Left forelimb (tissue), 1 donor: ENCODE results near the gene IFI44.

Experiments
- DNase-seq: peaks from one replicate; pipeline ENCODE4 v3.0.0-alpha.2; 2018; ENCODE audit warnings: low spot score

The IFI44 gene

DNA sequence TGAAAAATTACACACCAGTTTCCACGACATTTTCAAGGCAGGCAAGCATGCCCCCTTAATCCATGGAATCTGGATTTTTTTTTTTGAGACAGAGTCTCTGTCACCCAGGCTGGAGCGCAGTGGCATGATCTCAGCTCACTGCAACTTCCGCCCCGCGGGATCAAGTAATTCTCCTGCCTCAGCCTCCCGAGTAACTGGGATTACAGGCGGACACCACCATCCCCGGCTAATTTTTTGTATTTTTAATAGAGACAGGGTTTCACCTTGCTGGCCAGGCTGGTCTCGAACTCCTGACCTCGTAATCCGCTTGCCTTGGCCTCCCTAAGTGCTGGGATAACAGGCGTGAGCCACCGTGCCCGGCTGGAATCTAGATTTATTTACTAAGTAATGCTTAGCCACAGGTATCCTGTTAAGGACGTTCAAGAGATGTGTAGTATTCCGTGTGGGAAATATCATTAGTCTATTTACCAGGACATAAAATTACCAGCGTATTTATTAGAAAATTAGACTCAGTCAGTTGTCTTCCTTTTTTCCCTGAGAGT is 2.5 kb downstream of the IFI44 start:
- DNase-seq: no peak

DNA sequence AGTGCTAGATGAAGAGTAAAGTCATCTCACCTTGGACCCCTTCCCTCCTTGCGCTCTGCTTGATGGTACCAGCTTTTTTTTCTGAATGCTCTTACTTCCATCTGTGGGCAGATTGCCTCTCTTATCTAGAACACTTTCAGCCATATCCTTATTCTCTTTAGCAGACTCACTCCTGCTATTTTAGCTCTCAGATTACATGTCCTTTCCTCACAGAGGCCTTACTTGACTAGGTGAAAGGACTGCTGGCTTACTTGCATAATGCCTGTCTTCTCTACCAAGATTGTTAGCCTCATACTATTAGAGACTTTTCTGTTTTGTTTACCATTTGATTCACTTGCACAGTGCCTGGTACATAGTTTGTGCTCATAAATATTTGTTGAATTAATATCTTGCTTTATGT is 9.3 kb downstream of the IFI44 start:
- DNase-seq: no peak

DNA sequence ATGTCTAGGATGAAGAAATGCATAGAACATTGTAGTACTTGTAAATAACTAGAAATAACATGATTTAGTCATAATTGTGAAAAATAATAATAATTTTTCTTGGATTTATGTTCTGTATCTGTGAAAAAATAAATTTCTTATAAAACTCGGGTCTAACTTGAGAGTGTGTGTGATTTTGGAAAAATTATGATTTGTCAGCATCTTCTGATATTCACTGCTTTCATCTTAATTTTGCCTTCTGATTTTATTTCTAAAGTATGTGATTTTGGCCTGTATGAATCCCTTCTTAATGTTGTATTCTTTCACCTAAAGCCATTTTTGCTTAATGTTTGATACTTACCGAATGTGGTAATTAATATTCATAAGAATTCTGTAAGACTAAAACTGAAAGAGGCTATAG is 14.3 kb downstream of the IFI44 start:
- no peak for DNase-seq

DNA sequence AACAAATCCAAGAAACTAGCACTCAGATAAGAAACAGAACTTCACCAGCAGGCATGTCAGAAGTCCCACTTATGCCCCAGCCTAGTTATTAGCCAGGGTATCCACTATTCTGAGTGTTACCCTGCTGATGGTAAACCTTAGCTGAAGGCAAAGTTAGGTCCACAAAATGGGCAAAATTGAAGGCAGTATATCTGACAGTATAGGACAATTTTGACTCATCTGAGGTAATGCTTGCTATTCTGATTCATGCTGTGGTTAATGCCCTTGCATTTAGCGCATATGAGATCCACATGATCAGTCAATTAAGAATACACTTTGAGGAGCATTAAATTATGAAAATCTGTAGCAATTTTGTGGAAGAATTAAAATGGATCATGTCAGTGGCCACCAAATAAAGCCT is 15.1 kb downstream of the IFI44 start:
- no peak for DNase-seq

DNA sequence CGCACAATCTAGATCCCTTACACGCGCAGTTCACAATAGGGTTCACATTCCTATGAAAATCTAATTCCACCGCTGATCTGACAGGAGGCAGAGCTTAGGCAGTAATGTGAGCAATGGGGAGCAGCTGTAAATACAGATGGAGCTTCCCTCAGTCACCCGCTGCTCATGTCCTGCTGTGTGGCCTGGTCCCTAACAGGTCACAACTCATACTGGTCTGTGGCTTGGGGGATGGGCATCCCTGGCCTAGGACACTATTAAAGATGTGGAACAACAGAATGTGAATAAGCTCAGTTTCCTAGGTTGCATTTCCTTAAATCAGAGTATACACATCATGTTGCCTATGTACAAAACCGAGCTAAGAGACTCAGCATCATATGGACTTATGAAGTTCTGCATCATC is 16.2 kb downstream of the IFI44 start:
- no peak for DNase-seq

DNA sequence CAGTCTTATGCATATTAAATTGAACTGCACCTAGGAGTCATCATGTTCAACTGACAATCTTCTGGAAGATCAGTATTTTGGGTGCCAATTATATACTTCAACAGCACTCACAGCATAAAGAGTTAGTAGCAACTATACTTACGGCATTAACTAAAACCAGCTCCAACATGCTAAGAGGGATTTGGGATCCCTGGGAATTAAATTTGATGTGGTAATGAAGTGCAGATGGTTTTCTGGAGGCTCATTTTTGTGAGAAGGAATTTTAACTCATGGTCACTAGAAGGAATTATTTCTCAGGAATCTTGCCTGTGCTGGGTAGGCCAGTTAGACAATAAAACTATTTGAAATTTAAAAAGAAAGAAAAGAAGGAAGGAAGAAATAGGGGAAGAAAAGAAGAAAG is 18.3 kb downstream of the IFI44 start:
- DNase-seq: no peak

DNA sequence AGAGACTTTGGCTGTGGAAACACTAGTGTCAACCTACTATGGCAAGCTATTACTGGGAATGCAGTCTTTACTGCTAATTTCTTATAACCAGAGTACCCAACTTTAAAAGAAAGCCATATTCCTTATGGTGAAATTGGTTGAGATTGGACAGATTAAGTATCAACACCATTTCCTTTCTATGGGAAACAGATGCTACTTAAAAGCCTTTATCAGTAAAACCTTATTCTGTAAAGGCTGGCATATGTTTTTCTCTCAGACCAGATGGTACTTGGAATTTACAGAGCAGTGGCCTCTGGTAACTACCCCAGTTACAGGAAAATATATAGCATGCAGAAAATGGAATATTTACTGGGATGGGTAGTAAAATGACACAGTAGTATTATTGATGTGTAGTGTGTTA is 18.8 kb downstream of the IFI44 start:
- DNase-seq: no peak

DNA sequence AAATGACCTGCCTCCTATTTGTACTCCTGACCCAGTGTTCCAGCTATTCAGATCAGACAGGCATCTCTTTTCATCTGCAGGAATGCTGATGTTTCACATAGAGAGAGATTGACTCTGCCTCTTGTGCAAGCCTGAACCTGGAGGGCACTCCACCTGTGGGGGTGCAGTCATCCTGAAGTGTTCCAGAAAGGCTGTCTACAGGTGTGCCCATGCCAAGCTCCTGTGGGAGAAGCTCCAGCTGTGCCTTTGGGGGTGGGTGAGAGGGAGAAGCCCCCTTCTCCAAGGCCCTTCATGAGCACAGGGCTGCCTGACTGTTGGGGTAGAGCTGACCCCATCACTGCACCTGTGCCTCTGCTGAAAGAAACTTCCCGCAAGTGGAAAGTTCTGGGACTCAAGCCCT is 22.8 kb downstream of the IFI44 start:
- no peak for DNase-seq

DNA sequence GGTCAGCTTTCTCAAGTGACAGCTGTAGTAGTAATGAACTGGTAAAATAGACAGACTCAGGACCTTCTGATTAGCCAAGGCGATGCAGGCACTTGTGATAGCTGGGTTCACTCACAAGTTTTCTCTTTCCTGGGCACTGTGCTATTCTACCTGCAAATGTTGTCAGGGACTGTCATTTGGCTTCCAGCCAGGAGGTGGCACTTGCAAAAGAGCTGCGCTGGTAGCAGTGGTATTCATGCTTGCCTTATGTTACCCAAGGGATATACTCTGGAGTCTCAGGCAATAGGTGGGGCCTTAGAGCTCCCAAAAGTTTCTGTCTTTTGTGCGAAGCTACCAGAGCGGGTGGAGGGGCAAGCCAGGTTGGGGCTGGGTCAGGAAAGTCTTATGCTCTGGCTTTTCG is 23.5 kb downstream of the IFI44 start:
- DNase-seq: no peak

DNA sequence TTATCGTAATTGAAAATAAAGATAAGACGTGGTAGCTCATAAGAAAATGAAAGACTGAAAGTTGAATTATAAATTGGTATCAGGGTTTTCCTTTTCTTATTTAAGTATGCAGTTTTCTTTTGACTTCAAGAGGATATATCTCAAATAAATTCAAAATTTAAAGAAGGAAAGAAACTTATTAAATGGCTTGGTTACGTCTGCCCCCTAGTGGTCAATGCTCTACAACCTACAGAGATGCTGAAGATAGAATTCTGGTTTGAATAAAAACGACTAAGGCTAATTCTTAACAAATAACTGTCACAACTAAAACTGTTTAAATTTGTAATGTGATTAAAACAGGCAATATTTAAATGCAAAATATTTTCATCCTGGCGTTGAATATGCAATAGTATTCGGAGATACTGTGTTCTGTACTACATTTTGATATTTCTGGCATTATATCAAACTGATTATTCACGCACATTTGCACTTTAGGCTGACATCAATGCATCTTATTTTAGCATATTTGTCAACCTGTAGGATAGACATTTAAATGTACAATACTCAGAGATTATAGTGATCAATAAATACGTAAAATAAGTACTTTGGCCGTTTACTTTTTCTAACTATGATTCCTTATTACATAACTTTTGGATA is 26.8 kb downstream of the IFI44 start:
- DNase-seq: no peak

DNA sequence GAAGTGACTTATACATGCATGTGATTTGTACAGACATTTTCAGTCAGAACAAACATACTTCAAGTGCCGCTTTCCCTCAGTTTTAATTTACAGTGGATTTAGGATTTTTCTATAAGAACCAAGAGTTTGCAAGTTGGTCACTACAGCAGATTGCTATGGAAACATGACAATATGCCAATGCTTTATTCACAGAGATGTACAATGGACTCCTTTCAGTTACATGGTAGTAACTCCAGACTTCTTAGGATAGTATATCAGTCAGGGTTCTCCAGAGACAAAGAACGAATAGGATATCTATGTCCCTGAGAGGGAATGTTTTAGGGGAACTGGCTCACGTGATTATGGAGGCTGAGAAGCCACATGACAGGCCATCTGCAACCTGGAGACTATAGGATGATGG is 27.4 kb downstream of the IFI44 start:
- no peak for DNase-seq

DNA sequence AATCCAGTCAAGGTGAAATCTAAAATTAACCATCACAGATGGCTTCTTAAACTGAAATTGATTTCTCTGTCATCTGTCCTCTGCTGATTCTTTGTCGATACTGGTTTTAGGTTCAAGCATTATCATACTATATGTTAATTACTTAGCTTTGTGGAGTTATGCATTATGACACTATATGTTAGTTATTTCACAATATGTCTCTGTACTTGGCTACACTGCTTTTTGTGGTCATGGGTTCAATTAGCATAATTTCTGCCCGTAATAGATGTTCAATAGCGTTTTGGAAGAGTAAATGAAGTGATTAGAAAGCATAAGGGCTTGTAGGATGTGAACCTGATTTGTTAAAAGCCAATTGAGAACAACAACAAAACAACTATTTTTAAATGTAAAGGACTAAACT is 28.2 kb downstream of the IFI44 start:
- no peak for DNase-seq

DNA sequence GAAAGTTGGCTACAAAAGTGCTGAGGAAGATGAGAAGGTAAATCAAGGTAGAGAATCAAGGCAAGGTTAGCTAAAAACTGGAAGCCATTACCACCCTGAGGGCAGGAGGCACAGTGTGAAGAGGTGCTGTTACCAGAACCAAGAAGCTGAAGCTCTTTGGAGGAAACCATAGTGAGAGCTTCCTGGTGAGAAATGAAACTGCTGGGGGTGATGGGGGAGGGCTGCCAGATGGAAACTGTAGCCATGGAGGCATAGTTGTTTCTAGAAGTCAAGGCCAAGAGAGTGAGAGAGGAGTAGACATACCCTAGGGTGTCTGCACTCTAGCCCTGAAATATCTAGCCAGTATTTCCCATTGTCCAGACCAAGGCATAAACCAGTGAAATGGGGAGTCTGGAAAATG is 28.7 kb downstream of the IFI44 start:
- no peak for DNase-seq

DNA sequence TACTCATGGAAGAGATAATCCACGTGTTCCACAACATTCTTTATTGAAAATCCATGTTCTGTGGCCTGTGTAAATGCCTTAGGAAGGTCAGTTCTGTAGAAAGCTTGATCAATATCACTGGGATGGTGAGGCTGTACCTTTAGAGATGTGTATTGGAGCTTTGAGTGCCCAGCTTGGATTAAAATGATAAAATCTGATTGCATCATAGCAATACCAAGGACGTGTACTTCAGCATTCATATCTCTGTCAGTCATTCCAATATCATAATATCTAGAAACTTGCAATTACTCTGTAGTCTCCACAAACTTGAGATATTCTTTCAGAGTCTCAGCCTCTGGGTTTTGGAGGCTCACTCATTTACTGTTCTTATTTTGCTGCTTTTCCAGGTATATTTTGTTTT is 31.6 kb downstream of the IFI44 start:
- no peak for DNase-seq

DNA sequence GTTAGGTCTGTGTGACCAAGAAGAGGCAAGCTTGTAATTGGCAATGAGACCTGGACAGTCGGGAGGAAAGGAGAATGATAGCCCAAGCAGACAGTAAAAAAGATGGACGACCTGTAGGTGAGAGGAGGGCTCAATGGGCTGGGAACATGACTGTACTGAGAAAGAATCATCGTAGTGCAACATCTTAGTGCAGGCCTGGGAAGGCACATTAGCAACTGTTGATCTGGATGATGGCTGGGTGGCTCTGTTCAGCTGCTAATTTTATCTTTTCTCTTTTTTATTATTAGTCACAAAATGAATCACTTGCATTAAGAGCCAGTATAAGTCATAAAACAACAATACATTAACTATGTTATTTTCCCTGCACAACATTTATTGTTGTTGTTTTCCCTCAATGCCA is 32.9 kb downstream of the IFI44 start:
- DNase-seq: no peak

DNA sequence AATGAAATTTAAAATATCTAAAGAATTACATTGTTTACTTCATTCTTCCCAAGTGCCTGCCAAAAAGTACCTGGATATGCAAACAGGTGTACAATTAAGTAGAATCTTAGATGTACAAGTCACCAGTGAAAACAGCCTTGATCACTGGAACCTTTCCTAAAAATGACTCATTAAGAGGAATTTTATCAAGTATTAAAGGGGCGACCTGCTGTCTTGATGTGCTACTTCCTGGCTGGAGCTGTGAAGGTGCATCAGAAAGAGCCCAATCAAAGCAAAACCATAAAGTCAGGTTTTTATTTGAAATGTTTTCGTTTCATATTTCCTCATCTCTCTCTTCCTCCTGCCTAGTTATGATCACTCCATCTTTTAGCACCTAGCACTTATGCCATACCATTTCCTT is 33.4 kb downstream of the IFI44 start:
- DNase-seq: no peak

DNA sequence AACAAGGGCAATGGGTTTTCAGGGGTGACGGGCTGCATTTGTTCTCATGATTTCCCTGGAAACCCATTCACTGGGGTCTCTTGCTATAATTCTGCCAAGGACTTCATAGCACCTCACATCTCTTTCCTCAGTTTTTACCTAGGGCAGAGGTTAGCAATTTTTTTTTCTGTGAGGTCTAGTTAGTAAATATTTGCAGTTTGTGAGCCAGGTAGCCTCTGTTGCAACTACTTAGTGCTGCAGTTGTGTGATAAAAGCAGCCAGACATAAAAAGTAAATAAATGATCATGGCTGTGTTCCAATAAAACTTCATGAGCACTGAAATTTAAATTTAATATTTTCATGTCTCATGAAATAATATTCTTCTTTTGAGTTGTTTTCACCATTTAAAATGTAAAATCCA is 37.7 kb downstream of the IFI44 start:
- DNase-seq: no peak

DNA sequence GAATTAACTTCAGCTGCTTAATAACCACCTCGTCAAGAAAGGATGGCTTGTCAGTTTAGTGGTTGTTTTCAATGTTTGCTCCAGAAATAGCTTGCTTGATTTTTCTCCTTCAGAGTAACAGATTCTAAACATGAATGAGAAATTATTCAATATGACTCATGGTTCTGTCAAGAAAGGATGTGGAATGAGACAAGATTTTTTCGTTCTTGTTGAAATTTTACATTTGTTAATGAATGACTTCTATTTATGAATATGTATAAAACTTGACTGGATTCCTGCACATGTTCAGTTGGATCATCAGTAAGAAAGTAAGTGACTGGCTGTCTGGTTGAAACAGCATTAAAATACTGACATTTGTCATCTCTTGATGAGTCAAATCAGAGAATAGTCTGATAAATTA is 38.3 kb downstream of the IFI44 start:
- DNase-seq: no peak

DNA sequence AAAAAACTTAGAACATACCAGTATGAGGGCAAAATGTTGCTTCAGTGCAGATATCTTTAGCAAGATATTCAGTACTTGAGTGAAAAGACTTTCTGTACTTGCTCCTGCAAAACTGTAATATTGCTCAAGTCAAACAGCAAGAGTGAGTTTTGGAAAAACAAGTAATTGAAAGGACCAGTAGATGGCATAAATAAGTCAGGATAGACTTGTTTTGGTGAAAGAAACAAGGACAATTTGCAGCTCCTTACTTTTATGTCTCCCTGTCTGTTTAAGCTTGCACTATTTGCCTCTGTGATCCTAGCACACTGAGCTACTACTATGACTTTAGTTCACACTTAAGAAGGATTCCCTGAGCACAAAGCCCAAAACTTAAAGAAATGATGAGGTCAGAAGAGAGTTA is 39.1 kb downstream of the IFI44 start:
- no peak for DNase-seq

DNA sequence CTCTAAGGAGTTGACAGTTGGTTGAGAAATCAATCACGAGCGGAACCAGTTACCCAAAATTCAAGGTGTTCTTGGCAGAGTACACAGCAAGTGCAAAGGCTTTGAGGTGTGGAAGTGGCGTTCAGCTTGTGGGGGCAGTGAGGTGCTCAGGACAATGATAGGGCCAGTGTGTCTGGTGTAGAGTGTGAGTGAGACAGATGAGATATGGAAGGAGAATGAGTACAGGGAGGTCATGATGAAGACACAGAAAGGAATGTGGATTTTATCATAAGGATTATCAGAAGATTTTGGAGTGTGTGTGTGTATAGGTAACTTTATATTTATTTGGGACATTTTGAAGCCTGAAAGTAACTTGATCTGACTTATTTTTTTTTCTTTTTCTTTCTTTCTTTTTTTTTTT is 40.9 kb downstream of the IFI44 start:
- DNase-seq: no peak

DNA sequence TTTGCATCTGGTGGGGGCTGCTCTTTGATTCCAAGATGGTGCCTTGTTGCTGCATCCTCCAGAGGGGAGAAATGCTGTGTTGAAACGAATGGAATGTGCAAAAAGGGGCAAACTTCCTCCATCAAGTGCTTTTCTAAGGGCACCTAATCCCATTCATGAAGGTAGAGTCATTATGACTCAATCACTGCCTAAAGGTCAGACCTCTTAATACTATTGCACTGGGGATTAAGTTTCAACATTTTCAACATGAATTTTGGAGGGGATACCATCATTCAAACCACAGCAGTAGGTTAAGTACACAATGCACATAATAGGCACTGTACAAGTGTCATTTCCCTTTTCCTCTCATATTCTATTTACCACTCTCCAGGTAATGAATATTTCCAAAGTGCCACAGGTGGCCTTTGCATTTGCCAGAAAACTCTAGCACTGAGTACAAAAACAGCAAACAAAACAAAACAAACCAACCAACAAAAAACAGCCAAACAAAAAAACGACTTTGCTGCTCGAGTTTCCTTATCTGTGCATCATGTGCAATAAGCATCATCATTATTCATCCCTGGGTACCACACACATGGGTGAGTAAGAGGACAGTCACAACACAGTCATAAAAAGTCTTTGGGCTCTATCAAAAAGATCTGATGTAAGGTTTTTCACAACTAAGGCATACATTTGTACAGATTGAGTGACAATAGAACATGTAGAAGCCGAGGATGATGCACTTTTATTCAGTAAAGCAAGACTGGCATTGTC is 42.5 kb downstream of the IFI44 start:
- DNase-seq: no peak

DNA sequence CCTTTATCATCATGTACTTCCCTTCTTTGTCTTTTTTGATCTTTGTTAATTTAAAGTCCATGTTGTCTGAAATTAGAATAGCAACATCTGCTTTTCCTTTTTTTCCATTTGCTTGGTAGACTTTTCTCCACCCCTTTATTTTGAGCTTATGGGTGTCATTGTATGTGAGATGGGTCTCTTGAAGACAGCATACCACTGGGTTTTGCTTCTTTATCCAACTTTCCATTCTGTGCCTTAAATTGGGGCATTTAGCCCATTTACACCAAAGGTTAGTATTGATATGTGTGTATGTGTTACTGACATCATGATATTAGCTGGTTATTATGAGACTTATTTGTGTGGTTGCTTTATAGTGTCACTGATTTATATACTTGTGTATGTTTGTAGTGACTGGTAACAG is 50.2 kb downstream of the IFI44 start:
- DNase-seq: no peak

DNA sequence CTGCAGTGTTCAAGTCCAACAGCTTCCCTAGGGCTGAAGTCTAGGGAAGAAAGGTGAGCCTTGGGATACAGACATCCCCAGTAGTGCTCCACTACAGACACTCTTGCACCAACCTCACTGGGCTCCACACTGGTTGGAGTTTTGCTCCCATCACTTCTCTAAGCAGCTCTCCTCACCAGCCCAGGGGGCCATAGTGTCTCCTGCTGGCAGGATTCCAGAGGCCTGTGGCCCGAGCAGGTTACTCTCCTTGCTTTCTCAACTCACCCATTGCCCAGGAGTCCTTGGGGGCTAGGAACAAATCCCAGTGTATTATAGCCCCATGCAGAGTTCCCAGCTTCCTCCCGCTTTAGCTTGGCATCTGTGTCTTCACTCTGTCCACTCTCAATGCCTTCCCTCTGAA is 52.8 kb downstream of the IFI44 start:
- DNase-seq: no peak

DNA sequence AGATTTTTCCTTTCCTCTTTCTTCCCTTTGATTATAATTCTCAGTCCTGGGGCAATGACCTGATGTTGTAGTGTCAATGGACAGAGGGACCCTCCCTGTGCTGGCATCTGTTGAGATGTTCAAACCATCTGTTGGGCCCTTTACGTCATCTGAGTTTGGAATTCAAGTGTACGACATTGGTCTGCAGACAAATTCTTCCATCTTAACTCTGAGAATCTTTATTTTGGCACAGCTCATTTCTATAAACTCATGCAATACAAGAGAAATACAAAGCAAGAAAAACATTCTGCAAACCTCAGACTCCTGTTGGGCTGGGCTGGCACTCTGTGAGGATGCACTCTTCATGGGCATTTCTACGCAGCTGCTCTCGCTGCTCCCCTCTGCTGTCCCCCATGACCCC is 54.2 kb downstream of the IFI44 start:
- no peak for DNase-seq
